CD4-positive, alpha-beta T cell (primary cell): ENCODE measurements around the gene PCBP1. TPM values are rescaled to one million over a fixed set of nuclear protein-coding genes. Genes with fewer than 3 reads are reported as not detected.

Experiments used
- ATAC-seq: fragments of 200-7000 bp; cut with Tn5 transposase; one replicate; pipeline ENCODE4 v1.10.0; 2022; ENCODE audit warnings: mild to moderate bottlenecking; ENCODE audit not compliant: poor library complexity
- CTCF ChIA-PET: fragments of 350-600 bp; sonication (Branson Sonifier 250); formaldehyde crosslinking; loops from one replicate; lab custom pipeline; 2021; ENCODE audit warnings: antibody characterized with exemption, inconsistent platforms; lab: Charles Lee
- POLR2A ChIA-PET: fragments of 350-600 bp; sonication (Branson Sonifier 250); formaldehyde crosslinking; loops from one replicate; lab custom pipeline; 2021; ENCODE audit warnings: antibody characterized with exemption, inconsistent platforms; lab: Charles Lee
- DNase-seq, 14 experiments: peaks; one replicate each; pipeline ENCODE4 v3.0.0-alpha.2; 2013 to 2020; ENCODE audit warnings: mixed read lengths in 2 of 14
- H3K27ac ChIP-seq, 2 donors: one replicate each; pipeline versions ENCODE4 v1.5.1 to v1.7.0; 2013; ENCODE audit warnings: low read length in 2 of 2, low read depth in 1 of 2, mild to moderate bottlenecking in 1 of 2
- H3K27me3 ChIP-seq, 2 experiments: 1 replicate in 1 of 2; 2 replicates in 1 of 2; pipeline versions ENCODE4 v1.6.1 to v1.7.0; 2013; ENCODE audit warnings: low read length in 2 of 2, control low read depth in 1 of 2, mild to moderate bottlenecking in 1 of 2, moderate library complexity in 1 of 2; ENCODE audit not compliant: insufficient read depth in 2 of 2, control insufficient read depth in 1 of 2
- H3K36me3 ChIP-seq: one replicate; pipeline ENCODE4 v1.6.1; 2013; ENCODE audit warnings: low read length, control low read depth; ENCODE audit not compliant: insufficient read depth
- H3K4me1 ChIP-seq: one replicate; pipeline ENCODE4 v1.6.1; 2013; ENCODE audit warnings: low read length, control low read depth; ENCODE audit not compliant: insufficient read depth
- H3K4me3 ChIP-seq: one replicate; pipeline ENCODE4 v1.5.1; 2013; ENCODE audit warnings: mild to moderate bottlenecking, low read length, moderate library complexity
- H3K9me3 ChIP-seq, 2 experiments: 1 replicate in 1 of 2; 2 replicates in 1 of 2; pipeline versions ENCODE4 v1.6.1 to v1.7.0; 2013; ENCODE audit warnings: low read length in 2 of 2, mild to moderate bottlenecking in 2 of 2, control low read depth in 1 of 2, moderate library complexity in 1 of 2; ENCODE audit not compliant: control insufficient read depth in 1 of 2, insufficient read depth in 1 of 2
- H3K27ac Mint-ChIP-seq: one replicate; pipeline ENCODE4 v1.8.0; 2020; ENCODE audit warnings: mixed read lengths
- H3K27me3 Mint-ChIP-seq: one replicate; pipeline ENCODE4 v1.8.0; 2021; ENCODE audit warnings: mixed read lengths
- H3K36me3 Mint-ChIP-seq: one replicate; pipeline ENCODE4 v1.8.0; 2021; ENCODE audit warnings: low read depth, mixed read lengths
- H3K4me1 Mint-ChIP-seq: one replicate; pipeline ENCODE4 v1.8.0; 2021; ENCODE audit warnings: low read depth, mixed read lengths
- H3K4me3 Mint-ChIP-seq: one replicate; pipeline ENCODE4 v1.8.0; 2020; ENCODE audit warnings: mild to moderate bottlenecking, mixed read lengths
- H3K9me3 Mint-ChIP-seq: one replicate; pipeline ENCODE4 v1.8.0; 2020; ENCODE audit warnings: mixed read lengths
- CTCF ChIP-seq: fragments of 200-600 bp; IDR thresholded peaks from one replicate; pipeline ENCODE4 v1.8.0; 2022; ENCODE audit warnings: antibody characterized with exemption, mild to moderate bottlenecking
- intact Hi-C, 2 experiments: fragments of 100-400 bp; cut with DNase I in 1 of 2; cut with micrococcal nuclease in 1 of 2; formaldehyde crosslinking; loops; one replicate each; pipeline versions ENCODE4 v1.15.1 to v1.9.0; 2023 to 2025; cut with DNase I, micrococcal nuclease
- total RNA-seq, 174 experiments: library from RNA in 2 of 174; stranded (reverse) in 2 of 174; gene quantifications; one replicate each; pipeline ENCODE4 v1.2.3 and lab custom pipeline; 2021 to 2026

Gene PCBP1
- total RNA-seq, 2 experiments from 2014 or later: 228 to 233 TPM

DNA sequence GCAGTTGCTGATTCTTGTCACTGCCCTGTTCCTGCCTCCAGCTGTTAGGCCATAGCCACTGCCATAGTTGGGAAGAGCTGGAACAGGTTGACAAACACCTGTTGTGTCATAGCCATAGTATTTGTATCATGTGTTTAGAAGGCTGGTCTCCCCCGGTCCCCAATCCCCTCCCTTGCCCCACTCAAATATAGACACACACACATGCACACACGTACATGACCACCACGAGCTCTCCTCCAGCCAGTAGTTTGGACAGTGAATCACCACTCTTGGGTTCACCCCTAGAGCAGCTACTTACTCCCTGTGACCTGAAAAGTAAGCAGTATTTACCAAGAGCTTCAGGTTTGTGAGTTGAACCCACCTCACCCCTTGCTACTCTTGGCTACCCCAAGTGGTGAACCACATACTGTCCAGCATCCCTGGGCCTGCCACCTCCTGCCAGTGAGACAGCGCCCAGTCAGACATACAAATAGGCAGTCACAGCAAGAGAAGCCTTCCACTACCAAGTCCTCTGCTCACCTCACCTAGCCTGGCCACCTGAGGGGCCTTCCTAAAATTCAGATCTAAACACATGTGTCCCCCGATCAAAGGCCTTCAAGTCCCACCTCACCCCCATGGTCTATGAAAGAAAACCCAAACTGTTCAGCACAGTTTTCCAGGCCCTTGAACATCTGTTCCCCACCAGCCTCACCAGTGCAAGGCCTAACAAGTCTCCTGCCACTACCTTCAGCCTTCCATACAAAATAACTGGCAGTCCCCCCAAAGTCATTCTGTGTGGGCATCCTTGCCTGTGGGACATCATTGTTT, 7.1 kb downstream of the PCBP1 start:
- Mint-ChIP-seq H3K36me3 (peaks cover 13% of the 10 kb centered on the region), H3K27ac (peak overlapping the region; percentile 96), H3K4me1 (peaks cover 54% of the 10 kb centered on the region), H3K9me3 (no peaks in the 10 kb centered on the region), H3K27me3 (no peaks in the 10 kb centered on the region), H3K4me3 (peak overlapping the region; percentile 83)
- ChIA-PET CTCF (interaction anchor here (0.8 to 2.8 kb wide), 10 partner anchors 9 to 97 kb away, joined by 3 to 9 read pairs (median 5); partner anchors contain the start of gene C2orf42), POLR2A (interaction anchor here (1.0 to 15.0 kb wide), 13 partner anchors 8 to 199 kb away, joined by 3 to 932 read pairs (median 16); partner anchors contain the start of genes C2orf42, MXD1, PCBP1 and SNRPG)
- intact Hi-C loops: loop anchor here in 1 of 2 experiments (2.0 kb wide), 1 partner anchor 14 kb away; no protein-coding TSS in a partner anchor
- Histone ChIP-seq H3K27ac (peak overlapping the region; percentile 74 to 80), H3K9me3 (no peaks in the 10 kb centered on the region), H3K27me3 (no peaks in the 10 kb centered on the region), H3K4me1 (peaks cover 65% of the 10 kb centered on the region), H3K36me3 (peaks cover 7% of the 10 kb centered on the region), H3K4me3 (peak overlapping the region; percentile 43)
- no peak for DNase-seq
- ATAC-seq: no peak
- TF ChIP-seq CTCF: no peak

GRCh38 chr2:70094978-70095719, 7.9 kb downstream of the PCBP1 start:
- peak in 11 of 14 experiments; percentile 36 to 89 (median 53) for DNase-seq
- Histone ChIP-seq H3K4me1 (peaks cover 57% of the 10 kb centered on the region), H3K27ac (peak overlapping the region; percentile 74 to 80), H3K4me3 (peak overlapping the region; percentile 43), H3K36me3 (peaks cover 1% of the 10 kb centered on the region), H3K9me3 (no peaks in the 10 kb centered on the region), H3K27me3 (no peaks in the 10 kb centered on the region)
- H3K4me1 Mint-ChIP-seq: peaks cover 46% of the 10 kb centered on the region
- H3K27me3 Mint-ChIP-seq: no peaks in the 10 kb centered on the region
- no peaks in the 10 kb centered on the region for H3K9me3 Mint-ChIP-seq
- POLR2A ChIA-PET: interaction anchor here (1.0 to 15.0 kb wide), 13 partner anchors 9 to 199 kb away, joined by 3 to 932 read pairs (median 16); partner anchors contain the start of genes C2orf42, MXD1, PCBP1 and SNRPG
- TF ChIP-seq CTCF: no peak
- ATAC-seq: peak; percentile 93
- H3K4me3 Mint-ChIP-seq: peak overlapping the region; percentile 83
- CTCF ChIA-PET: interaction anchor here (0.8 to 2.8 kb wide), 8 partner anchors 10 to 96 kb away, joined by 3 to 9 read pairs (median 5); partner anchors contain the start of gene C2orf42
- peak overlapping the region; percentile 96 for H3K27ac Mint-ChIP-seq
- intact Hi-C loops: loop anchor here in 1 of 2 experiments (1.0 to 2.0 kb wide), 2 partner anchors 8 to 14 kb away; no protein-coding TSS in a partner anchor
- peaks cover 5% of the 10 kb centered on the region for H3K36me3 Mint-ChIP-seq
